Testis (tissue), 3 donors: ENCODE results near the gene FAM83B. TPM values are rescaled to one million over a fixed set of nuclear protein-coding genes. Genes with fewer than 3 reads are reported as not detected.

Experiments
- DNase-seq: peaks from one replicate; pipeline ENCODE4 v3.0.0-alpha.2; 2019
- H3K27ac ChIP-seq, 2 donors: fragments of 200-600 bp; sonication (generic); one replicate each; pipeline ENCODE4 v1.5.1; 2019
- H3K27me3 ChIP-seq: fragments of 200-600 bp; sonication (generic); one replicate; pipeline ENCODE4 v1.5.1; 2019
- H3K36me3 ChIP-seq: fragments of 200-600 bp; sonication (generic); one replicate; pipeline ENCODE4 v1.5.1; 2017; ENCODE audit warnings: low read depth; ENCODE audit errors: missing control alignments
- H3K4me1 ChIP-seq: fragments of 200-600 bp; sonication (generic); one replicate; pipeline ENCODE4 v1.5.1; 2019
- H3K4me3 ChIP-seq, 2 donors: fragments of 200-600 bp; sonication (generic); one replicate each; pipeline ENCODE4 v1.5.1; 2017 to 2019
- H3K9me3 ChIP-seq: fragments of 200-600 bp; sonication (generic); one replicate; pipeline ENCODE4 v1.5.1; 2017
- CTCF ChIP-seq, 3 experiments: fragments of 450-650 bp in 2 of 3; fragments of 200-600 bp in 1 of 3; sonication (generic) in 1 of 3; IDR thresholded peaks; one replicate each; pipeline ENCODE4 v1.5.1; 2016 to 2019; ENCODE audit warnings: antibody characterized with exemption in 3 of 3, mild to moderate bottlenecking in 2 of 3, moderate library complexity in 1 of 3
- POLR2A ChIP-seq: fragments of 450-650 bp; IDR thresholded peaks from one replicate; pipeline ENCODE4 v1.6.1; 2017; ENCODE audit warnings: antibody characterized with exemption, mild to moderate bottlenecking, moderate library complexity
- WGBS, 2 donors: methylation state at CpG; one replicate each; pipeline ENCODE4 v1.1.5; 2018; 5-methylcytosine and 5-hydroxymethylcytosine counted together
- intact Hi-C: fragments of 100-400 bp; cut with DNase I; formaldehyde crosslinking; loops from one replicate; pipeline ENCODE4 v1.15.1; 2023; ENCODE audit warnings: low total_unique reads
- polyA plus RNA-seq: library from polyadenylated mRNA; stranded (reverse); fragments of 350-450 nt; fragmentation: Illumina TruSeq; extraction: RNeasy Lipid Tissue Mini Kit (QIAGEN cat#74804); gene quantifications from one replicate; pipeline ENCODE4 v1.2.3, GENCODE V29; 2014; ENCODE audit warnings: low read depth, low replicate concordance; ENCODE audit not compliant: insufficient read depth
- total RNA-seq, 2 donors: library from RNA; depleted of rRNA; stranded (reverse); fragments of >200 nt; gene quantifications; one replicate each; pipeline ENCODE4 v1.2.3, GENCODE V29; 2016

FAM83B gene
- total and polyA plus RNA-seq, 3 donors from 2014 or later, result 1.0 to 1.6 (median 1.3) TPM

- Histone ChIP-seq H3K9me3 (no peaks in the 10 kb centered on the region), H3K36me3 (no peaks in the 10 kb centered on the region), H3K4me1 (no peaks in the 10 kb centered on the region), H3K4me3 (no peak overlapping the region), H3K27ac (no peak overlapping the region), H3K27me3 (no peaks in the 10 kb centered on the region)
- 76 to 85% methylated on average over 1 of the region's 1 CpG for WGBS, 2 donors
- no peak for TF ChIP-seq CTCF (IDR thresholded peaks at IDR 0.05)
- no peak for TF ChIP-seq POLR2A
- intact Hi-C loops, result no loop called here
- DNase-seq, result no peak
These were observed 47.2 kb downstream of the FAM83B start for GRCh38 chr6:54893818-54894217.

GRCh38 chr6:54896302-54896701 lies 49.7 kb downstream of the FAM83B start:
- Histone ChIP-seq H3K36me3 (no peaks in the 10 kb centered on the region), H3K9me3 (no peaks in the 10 kb centered on the region), H3K4me3 (no peak overlapping the region), H3K27me3 (no peaks in the 10 kb centered on the region), H3K4me1 (no peaks in the 10 kb centered on the region), H3K27ac (no peak overlapping the region)
- TF ChIP-seq POLR2A (no peak), CTCF (IDR thresholded peaks at IDR 0.05) (no peak)
- intact Hi-C loops, result no loop called here
- no peak for DNase-seq
- 63 to 69% methylated on average over 3 of the region's 3 CpGs for WGBS, 2 donors

GRCh38 chr6:54897462-54898189 lies 51.1 kb downstream of the FAM83B start:
- no peak overlapping the region for H3K4me3 ChIP-seq
- intact Hi-C loops, result no loop called here
- TF ChIP-seq POLR2A (no peak), CTCF (IDR thresholded peaks at IDR 0.05) (no peak)
- 67 to 75% methylated on average over 2 of the region's 2 CpGs for WGBS, 2 donors
- H3K9me3 ChIP-seq, result no peaks in the 10 kb centered on the region
- H3K27ac ChIP-seq, result no peak overlapping the region
- H3K27me3 ChIP-seq, result no peaks in the 10 kb centered on the region
- no peaks in the 10 kb centered on the region for H3K4me1 ChIP-seq
- H3K36me3 ChIP-seq, result no peaks in the 10 kb centered on the region
- DNase-seq, result no peak

GRCh38 chr6:54898767-54899166 lies 52.2 kb downstream of the FAM83B start:
- H3K4me3 ChIP-seq, result no peak overlapping the region
- H3K27me3 ChIP-seq, result no peaks in the 10 kb centered on the region
- no peak overlapping the region for H3K27ac ChIP-seq
- H3K4me1 ChIP-seq, result no peaks in the 10 kb centered on the region
- TF ChIP-seq CTCF (IDR thresholded peaks at IDR 0.05) (no peak), POLR2A (no peak)
- intact Hi-C loops, result no loop called here
- whole genome bisulfite sequencing, 2 donors, result 86 to 90% methylated on average over 3 of the region's 3 CpGs
- H3K9me3 ChIP-seq, result no peaks in the 10 kb centered on the region
- DNase-seq, result no peak
- no peaks in the 10 kb centered on the region for H3K36me3 ChIP-seq

GRCh38 chr6:54899442-54899841 lies 52.9 kb downstream of the FAM83B start:
- intact Hi-C loops, result no loop called here
- Histone ChIP-seq H3K4me1 (no peaks in the 10 kb centered on the region), H3K27ac (no peak overlapping the region), H3K27me3 (no peaks in the 10 kb centered on the region), H3K4me3 (no peak overlapping the region), H3K36me3 (no peaks in the 10 kb centered on the region), H3K9me3 (no peaks in the 10 kb centered on the region)
- no peak for DNase-seq
- no peak for TF ChIP-seq CTCF (IDR thresholded peaks at IDR 0.05)
- TF ChIP-seq POLR2A, result no peak
- 87 to 95% methylated on average over 3 of the region's 3 CpGs for WGBS, 2 donors
